ENCODE data around the gene PLPP1. TPM values are rescaled to one million over a fixed set of nuclear protein-coding genes. Genes with fewer than 3 reads are reported as not detected.
"Not testable (repeated sequence)": the region's sequence is repeated elsewhere in the genome, so short reads cannot be mapped to it uniquely, and the experiment has no call there.

Gene PLPP1
- total RNA-seq, 2 donors from 2014 or later = 170 to 189 TPM

DNA sequence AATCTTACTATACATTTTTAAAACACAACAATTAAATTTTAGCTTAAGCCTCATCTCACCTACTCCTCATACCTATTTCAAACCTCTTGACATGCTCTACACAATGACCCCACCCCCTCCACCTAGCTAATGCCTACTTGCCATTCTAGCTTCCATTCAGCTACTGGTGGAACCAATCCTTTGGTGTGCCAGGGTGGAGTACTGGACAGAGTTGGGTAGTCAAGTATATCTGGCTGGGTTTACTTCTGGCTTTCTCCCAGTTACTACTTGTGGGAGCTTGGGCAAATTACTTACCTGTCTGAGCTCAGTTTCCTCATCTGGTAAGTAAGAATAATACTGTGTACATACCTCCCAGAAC is 24.3 kb downstream of the PLPP1 start:
- no peaks in the 10 kb centered on the region for H3K9me3 ChIP-seq
- peaks cover 0 to 57% of the 10 kb centered on the region in 2 donors for H3K4me1 ChIP-seq
- H3K27me3 ChIP-seq = no peaks in the 10 kb centered on the region
- peak overlapping the region in 1 of 2 donors; percentile 5 for H3K27ac ChIP-seq
- TF ChIP-seq, protein P1, sequence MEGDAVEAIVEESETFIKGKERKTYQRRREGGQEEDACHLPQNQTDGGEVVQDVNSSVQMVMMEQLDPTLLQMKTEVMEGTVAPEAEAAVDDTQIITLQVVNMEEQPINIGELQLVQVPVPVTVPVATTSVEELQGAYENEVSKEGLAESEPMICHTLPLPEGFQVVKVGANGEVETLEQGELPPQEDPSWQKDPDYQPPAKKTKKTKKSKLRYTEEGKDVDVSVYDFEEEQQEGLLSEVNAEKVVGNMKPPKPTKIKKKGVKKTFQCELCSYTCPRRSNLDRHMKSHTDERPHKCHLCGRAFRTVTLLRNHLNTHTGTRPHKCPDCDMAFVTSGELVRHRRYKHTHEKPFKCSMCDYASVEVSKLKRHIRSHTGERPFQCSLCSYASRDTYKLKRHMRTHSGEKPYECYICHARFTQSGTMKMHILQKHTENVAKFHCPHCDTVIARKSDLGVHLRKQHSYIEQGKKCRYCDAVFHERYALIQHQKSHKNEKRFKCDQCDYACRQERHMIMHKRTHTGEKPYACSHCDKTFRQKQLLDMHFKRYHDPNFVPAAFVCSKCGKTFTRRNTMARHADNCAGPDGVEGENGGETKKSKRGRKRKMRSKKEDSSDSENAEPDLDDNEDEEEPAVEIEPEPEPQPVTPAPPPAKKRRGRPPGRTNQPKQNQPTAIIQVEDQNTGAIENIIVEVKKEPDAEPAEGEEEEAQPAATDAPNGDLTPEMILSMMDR (IDR thresholded peaks at IDR 0.05) = no peak
- H3K4me3 ChIP-seq = no peak overlapping the region
- H3K36me3 ChIP-seq = no peaks in the 10 kb centered on the region
- no peak for DNase-seq (ENCODE audit: low spot score)

GRCh38 chr5:55509796-55510522 is 24.8 kb downstream of the PLPP1 start:
- H3K4me3 ChIP-seq = no peak overlapping the region
- peak overlapping the region in 1 of 2 donors; percentile 30 for H3K27ac ChIP-seq
- TF ChIP-seq, protein P1 (IDR thresholded peaks at IDR 0.05) = no peak
- no peak for DNase-seq (ENCODE audit: low spot score)
- no peaks in the 10 kb centered on the region for H3K27me3 ChIP-seq
- peaks cover 0 to 52% of the 10 kb centered on the region in 2 donors for H3K4me1 ChIP-seq
- H3K9me3 ChIP-seq = no peaks in the 10 kb centered on the region
- no peaks in the 10 kb centered on the region for H3K36me3 ChIP-seq

- no peaks in the 10 kb centered on the region for H3K27me3 ChIP-seq
- H3K36me3 ChIP-seq = no peaks in the 10 kb centered on the region
- peaks cover 0 to 48% of the 10 kb centered on the region in 2 donors for H3K4me1 ChIP-seq
- no peak overlapping the region for H3K27ac ChIP-seq
- H3K4me3 ChIP-seq = no peak overlapping the region
- no peaks in the 10 kb centered on the region for H3K9me3 ChIP-seq
- TF ChIP-seq, protein P1 (IDR thresholded peaks at IDR 0.05) = no peak
- no peak for DNase-seq (ENCODE audit: low spot score)
These were observed 25.7 kb downstream of the PLPP1 start for GRCh38 chr5:55509097-55509496.

DNA sequence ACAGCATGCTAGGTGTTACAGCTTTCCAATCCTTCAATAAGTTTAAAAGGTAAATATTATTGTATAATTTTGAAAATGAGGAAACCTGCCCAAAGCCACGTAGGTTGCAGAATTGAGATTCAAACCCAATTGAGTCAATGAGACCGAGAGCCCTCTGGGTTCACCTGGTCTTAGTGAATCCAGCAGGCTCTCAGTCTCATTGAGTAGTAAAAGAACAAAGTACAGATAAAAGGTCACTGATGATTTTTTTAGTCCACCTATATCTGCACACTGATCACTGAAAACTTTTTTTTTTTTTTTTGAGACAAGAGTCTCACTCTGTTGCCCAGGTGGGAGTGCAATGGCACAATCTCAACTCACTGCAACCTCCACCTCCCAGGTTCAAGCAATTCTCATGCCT is 27.2 kb downstream of the PLPP1 start:
- Histone ChIP-seq H3K27ac (no peak overlapping the region), H3K27me3 (no peaks in the 10 kb centered on the region), H3K9me3 (no peaks in the 10 kb centered on the region), H3K4me1 (peaks cover 0 to 58% of the 10 kb centered on the region in 2 donors), H3K4me3 (no peak overlapping the region), H3K36me3 (no peaks in the 10 kb centered on the region)
- DNase-seq (ENCODE audit: low spot score) = no peak
- TF ChIP-seq, protein P1 (IDR thresholded peaks at IDR 0.05) = no peak

DNA sequence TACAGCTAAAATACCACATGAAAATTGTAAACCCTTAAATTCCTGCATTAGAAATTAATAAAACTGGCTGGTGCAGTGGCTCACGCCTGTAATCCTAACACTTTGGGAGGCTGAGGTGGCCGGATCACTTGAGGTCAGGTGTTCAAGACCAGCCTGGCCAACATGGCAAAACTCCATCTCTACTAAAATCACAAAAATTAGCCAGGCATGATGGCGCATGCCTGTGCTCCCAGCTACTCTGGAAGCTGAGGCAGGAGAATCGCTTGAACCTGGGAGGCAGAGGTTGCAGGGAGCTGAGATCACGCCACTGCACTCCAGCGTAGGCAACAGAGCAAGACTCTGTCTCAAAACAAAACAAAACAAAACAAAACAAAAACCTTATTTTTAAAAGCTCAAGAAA is 29.1 kb downstream of the PLPP1 start:
- not testable (repeated sequence) for H3K27ac ChIP-seq; H3K27me3 ChIP-seq; H3K4me3 ChIP-seq; DNase-seq (ENCODE audit: low spot score); H3K36me3 ChIP-seq; H3K9me3 ChIP-seq
- peaks cover 0 to 68% of the 10 kb centered on the region in 2 donors for H3K4me1 ChIP-seq

DNA sequence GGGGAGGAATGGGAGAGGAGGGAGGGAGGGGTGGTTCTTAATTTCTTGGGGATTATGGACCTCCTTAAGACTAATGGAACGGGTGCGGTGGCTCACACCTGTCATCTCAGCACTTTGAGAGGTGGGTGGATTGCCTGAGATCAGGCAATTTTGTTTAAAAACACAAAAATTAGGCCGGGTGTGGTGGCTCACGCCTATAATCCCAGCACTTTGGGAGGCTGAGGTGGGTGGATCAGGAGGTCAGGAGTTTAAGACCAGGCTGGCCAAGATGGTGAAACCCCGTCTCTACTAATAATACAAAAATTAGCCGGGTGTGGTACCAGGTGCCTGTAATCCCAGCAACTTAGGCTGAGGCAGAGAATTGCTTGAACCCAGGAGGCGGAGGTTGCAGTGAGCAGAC is 30.8 kb downstream of the PLPP1 start:
- not testable (repeated sequence) for H3K27me3 ChIP-seq; H3K27ac ChIP-seq; H3K36me3 ChIP-seq; H3K9me3 ChIP-seq; H3K4me3 ChIP-seq; DNase-seq (ENCODE audit: low spot score)
- H3K4me1 ChIP-seq = peaks cover 0 to 52% of the 10 kb centered on the region in 2 donors

GRCh38 chr5:55502759-55503158 is 32.0 kb downstream of the PLPP1 start:
- no peak for DNase-seq (ENCODE audit: low spot score)

More at GRCh38 chr5:55502759-55503158, 32.0 kb downstream of the PLPP1 start:
- no peaks in the 10 kb centered on the region for H3K36me3 ChIP-seq
- TF ChIP-seq, protein P1 (IDR thresholded peaks at IDR 0.05) = no peak
- no peak overlapping the region for H3K4me3 ChIP-seq
- no peak overlapping the region for H3K27ac ChIP-seq
- H3K9me3 ChIP-seq = no peaks in the 10 kb centered on the region
- H3K27me3 ChIP-seq = no peaks in the 10 kb centered on the region
- peaks cover 0 to 53% of the 10 kb centered on the region in 2 donors for H3K4me1 ChIP-seq

Measured in right atrium auricular region (tissue), 2 donors.